ENCODE results near the gene NOTCH1.
"Not testable (repeated sequence)": the region's sequence is repeated elsewhere in the genome, so short reads cannot be mapped to it uniquely, and the experiment has no call there.

NOTCH1 gene

GRCh38 chr9:136564379-136564988, 18.6 kb upstream of the NOTCH1 start:
- peak; percentile 69 for DNase-seq (ENCODE audit: low spot score)

DNA sequence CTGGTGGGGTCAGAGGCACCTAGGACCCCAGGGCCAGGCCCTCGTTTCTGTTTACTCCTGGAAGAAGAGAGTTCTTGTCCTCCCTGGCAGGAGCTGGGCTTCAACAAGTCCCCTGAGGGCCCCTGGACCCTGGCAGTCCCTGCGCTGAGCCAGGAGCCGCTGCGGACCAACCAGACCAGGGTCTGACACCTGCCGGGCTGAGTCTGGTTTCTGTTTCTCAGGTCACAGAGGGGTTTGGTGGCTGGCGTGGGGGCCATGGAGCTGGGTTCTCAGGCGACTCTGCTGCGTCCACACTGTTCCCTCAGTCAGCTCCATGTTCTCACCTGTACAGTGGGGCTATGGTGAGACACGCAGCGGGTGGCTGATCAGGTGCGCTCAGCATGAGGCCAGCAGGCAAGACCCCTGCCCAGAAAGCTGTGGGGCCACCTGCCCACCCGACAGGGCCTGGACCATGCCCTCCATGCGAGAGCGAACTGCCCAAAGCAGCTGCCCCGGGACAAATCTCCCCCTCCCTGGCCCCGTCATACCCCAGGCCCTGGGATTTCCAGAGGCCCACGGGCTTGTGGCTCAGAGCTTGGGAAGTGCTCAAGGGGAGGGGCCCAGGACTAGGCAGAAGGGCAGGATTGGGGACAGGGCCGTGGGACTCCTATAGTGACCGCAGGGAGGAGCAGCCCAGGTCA, 17.9 kb upstream of the NOTCH1 start:
- no peak for DNase-seq (ENCODE audit: low spot score)

DNA sequence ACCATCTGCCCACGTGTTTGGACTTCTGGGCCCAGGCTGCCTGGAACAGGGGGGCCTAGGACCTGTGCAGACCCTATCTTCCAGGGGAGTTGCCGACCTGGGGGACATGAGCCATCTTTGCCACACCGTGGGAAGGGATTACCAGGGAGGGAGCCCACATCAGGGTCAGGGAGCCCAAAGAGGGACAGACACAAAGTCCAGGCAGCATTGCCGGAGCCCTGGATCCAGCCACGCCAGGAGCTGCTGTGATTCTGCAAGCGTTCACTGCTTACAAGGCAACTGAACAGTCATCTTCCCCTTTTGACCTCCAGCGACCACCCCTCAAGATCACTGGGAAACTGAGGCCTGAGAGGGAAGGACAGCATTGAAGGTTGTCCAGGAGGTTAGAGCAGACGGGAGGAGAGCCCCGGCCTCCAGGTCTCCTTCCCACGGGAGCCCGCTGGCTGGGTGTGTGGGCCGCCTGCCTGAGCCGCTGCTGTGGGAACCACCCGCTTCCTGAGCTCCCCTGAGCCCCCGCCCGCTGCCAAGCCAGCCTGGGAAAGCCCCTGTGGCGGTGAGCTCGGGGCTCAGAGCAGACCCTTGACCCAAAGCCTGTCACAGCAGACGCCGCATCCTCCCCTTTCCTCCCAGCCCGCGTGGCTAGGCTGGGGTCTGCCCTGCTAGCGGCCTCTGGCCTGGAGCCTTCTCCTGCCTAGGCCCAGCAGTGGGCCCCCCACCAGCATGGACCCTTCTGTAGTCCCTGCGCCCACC, 17.1 kb upstream of the NOTCH1 start:
- DNase-seq (ENCODE audit: low spot score): no peak

GRCh38 chr9:136561779-136562178, 15.9 kb upstream of the NOTCH1 start:
- DNase-seq (ENCODE audit: low spot score): no peak

GRCh38 chr9:136560586-136560985, 14.7 kb upstream of the NOTCH1 start:
- DNase-seq (ENCODE audit: low spot score): no peak

DNA sequence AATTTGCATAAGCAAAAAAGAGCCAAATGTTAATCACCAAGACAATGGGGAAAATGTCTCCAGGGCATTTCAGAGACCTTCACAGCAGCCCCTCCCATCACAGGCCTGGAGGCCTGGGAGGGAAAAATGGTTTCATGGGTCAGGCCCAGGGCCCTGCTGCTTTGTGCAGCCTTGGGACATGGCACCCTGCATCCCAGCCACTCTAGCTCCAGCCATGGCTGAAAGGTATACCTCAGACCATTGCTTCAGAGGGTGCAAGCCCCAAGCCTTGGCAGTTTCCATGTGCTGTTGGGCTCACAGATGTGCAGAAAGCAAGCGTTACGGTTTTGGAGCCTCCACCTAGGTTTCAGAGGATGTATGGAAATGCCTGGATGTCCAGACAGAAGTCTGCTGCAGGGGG, 13.5 kb upstream of the NOTCH1 start:
- DNase-seq (ENCODE audit: low spot score): not testable (repeated sequence)

GRCh38 chr9:136558846-136559245, 13.0 kb upstream of the NOTCH1 start:
- DNase-seq (ENCODE audit: low spot score): not testable (repeated sequence)

- DNase-seq (ENCODE audit: low spot score): no peak
Observed at GRCh38 chr9:136558373-136558772, 12.5 kb upstream of the NOTCH1 start.

DNA sequence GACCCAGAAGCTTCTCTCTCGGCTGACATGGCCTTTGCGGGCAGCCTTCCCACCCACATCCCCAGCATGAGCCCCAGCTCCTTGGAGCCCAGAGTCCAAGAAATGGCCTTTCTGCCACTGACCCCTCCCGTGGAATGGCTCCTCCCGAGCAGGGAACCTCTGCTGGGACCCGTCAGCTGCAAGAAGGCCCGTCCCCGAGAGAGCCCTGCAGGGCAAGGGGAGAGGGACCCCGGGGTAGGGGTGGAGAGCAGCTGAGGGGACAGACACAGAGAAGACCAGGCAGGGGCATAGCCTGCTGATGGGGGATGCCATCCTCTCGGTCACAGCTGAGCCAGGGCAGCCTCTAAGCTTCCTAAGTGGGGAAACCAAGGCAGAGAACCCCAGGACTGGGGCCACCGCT, 11.2 kb upstream of the NOTCH1 start:
- no peak for DNase-seq (ENCODE audit: low spot score)

DNA sequence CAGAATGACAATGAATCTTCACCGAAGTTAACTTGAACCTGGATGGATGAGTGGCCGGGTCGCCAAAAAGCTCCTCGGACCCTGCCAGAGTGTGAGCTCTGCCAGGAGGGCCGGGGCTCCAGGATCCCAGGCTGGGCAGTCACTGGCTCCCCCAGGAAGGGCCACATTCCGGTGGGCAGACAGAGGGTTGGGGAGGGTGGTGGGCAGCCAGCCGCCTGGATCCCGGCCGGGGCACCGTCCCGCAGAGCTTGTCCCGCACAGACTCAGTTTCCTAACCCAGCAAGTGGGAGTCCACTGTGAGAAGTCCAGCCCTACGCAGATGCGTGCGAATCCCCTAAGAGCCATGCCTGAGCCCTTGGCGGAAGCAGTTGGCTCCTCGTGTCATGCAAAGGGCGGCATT, 10.3 kb upstream of the NOTCH1 start:
- no peak for DNase-seq (ENCODE audit: low spot score)

GRCh38 chr9:136554870-136555269, 9.0 kb upstream of the NOTCH1 start:
- DNase-seq (ENCODE audit: low spot score): no peak

DNA sequence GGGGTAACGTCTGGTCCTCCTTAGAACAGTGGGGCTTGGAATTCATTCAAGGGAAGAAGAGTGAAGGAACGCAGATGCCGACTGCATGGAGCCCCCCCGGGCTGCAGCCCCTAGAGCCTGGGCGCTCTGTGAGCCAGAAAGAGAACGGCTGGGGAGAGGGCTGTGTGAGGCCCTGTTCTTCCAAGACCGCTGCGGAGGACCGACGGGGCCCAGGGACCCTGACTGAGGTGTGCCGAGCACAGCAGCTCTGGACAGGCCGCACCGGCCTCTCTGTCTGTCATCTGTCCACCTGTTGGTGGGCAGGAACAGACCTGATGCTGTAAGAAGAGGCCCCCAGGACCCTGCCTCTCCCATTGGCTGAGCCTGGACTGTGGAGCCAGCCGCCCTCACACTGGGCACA, 7.7 kb upstream of the NOTCH1 start:
- DNase-seq (ENCODE audit: low spot score): no peak

DNA sequence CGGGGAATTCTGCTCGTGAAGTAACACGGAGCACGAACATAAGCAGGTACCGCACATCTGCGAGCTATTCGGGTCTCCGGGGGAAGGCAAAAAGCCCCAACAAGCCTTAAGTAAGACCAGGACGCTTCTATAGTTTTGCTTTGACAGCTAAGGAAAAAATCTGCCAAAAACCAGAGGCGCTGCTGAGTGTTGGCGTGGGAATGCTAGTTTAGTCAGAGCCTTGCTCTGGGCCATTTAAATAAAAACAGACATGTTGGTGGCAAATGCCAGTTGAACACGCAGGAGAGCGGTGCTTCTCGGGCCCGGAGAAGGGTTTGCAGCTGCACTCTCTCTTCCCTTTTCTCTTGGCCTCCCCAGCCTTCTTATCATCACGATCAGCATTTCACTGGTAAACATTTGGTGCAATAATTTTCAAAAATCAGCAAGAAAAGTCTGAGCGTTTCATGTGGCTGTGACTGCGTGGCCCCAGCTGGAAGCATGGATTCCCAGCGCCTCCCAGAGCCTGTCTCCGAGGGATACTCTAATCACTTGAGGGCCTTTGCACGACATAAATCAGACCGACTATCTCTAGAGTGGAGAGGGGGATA, 6.4 kb upstream of the NOTCH1 start:
- peak; percentile 54 for DNase-seq (ENCODE audit: low spot score)

DNA sequence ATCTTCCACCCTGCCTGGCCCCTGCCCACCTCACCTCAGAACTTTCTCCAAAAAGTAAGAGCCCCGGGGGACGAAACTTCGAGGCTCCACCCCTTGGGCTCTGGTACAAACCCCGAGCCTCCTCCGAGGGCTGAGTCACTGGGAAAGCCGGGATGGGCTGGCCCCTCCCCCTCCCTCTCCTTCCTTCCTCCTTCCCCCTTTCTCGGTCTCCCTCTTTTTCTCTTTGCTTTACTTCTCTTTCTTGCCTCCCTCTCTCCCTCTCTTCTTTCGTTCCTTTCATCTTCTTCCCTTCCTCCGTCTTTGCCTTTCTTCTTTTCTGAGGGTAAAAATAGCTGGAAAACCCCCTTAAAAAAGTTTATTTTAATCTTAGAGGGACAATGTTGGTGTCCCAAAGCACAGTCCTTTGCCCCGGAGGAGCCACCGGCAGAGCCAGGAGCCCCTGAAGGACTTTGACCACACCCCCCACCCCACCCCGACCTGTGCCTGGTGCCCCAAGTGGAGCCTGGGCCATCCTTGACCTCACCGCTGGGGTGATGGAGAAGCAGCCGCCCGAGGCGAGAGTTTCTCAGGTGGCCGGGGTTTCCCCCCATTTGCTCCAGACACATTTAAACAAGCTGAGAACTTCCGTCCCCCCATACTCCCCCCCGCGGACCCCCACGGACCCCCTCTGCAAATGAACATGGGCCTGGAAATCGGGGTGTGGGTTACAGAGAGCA, 5.7 kb upstream of the NOTCH1 start:
- DNase-seq (ENCODE audit: low spot score): no peak

- DNase-seq (ENCODE audit: low spot score): no peak
Observed at GRCh38 chr9:136550439-136551289, 4.8 kb upstream of the NOTCH1 start.

GRCh38 chr9:136549010-136549980, 3.4 kb upstream of the NOTCH1 start:
- DNase-seq (ENCODE audit: low spot score): no peak

GRCh38 chr9:136547508-136548215, 1.8 kb upstream of the NOTCH1 start:
- no peak for DNase-seq (ENCODE audit: low spot score)

DNA sequence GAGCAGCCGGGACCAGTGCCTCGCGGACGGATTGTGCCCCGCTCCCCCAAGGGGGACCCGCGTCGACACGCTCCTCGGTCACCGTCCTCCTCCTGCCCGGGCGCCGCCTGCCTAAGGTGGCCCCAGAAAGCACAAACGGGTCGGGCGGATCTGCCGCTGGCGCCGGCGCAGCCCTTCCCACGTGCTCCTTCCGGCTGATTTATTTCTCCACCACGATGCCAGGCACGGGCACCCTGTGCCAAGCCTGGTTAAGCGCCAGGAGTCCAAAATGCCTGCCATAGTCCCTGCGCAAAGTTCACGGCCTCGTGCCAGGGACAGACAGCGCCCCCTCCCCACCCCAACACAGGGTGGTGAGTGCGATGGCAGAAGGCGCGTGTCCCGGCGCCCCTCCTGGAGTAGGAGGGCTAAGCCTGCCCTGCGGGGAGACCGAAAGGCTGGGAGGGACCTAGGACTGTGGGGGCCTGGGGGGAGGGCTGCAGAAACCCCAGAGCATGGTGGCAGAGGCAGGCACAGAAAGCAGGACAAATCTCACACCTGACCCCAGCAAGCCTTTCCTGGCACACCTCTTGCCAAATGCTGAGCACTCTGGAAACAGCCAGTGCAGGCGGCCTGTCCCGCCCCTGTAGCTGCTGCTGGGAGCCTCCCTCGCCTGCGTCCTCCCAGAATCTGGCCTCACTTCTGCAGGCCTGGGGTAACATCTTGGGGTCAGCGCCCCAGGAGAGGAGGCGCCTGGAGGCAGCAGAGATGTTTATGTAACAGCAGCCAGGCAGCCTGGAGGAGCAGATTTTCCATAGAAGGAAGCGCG, 1.1 kb upstream of the NOTCH1 start:
- DNase-seq (ENCODE audit: low spot score): peak; percentile 62

GRCh38 chr9:136545692-136545964, 220 bp downstream of the NOTCH1 start:
- DNase-seq (ENCODE audit: low spot score): no peak
